ENCODE results near the gene SECISBP2L. TPM values are rescaled to one million over a fixed set of nuclear protein-coding genes. Genes with fewer than 3 reads are reported as not detected.

The SECISBP2L gene
- total and polyA plus RNA-seq, 9 of the 15 experiments (the other 6 are each of a cell fraction or from before 2014, with no cell fraction given): 0.55 to 14.1 (median 10.4) TPM

DNA sequence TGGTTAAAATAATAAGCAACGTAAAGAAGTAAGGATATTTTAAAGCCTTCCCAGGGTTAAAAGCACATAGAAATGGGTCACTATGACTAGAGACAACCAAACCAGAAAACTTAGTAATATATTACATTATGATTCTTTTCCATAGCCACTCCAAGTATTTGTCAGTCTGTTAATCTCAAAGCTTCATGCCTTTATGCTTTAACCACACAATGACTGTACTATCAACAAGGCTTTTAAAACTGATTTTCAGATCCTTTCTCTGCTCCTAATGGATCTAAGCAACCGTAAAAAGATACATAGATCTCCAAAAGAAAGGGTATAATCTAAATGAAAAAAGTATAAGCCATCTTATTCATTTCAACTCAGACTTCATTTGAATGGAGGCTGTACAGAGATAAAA is 14.4 kb downstream of the SECISBP2L start:
- BruUV-seq (replicated peaks): no TSS peak
- intact Hi-C loops (cut with micrococcal nuclease) (no loop called here), in situ Hi-C loops (cut with MboI) (no loop called here)
- no peaks in the 10 kb centered on the region for H3K9me1 ChIP-seq (ENCODE audit: control insufficient read depth, insufficient read depth, low read length)
- no peak overlapping the region for H3K4me2 ChIP-seq (ENCODE audit: insufficient read depth, low read length)
- ATAC-seq: no peak
- peaks cover 20% of the 10 kb centered on the region for H3K36me3 ChIP-seq (ENCODE audit: control insufficient read depth, insufficient read depth, low read length)
- no peaks in the 10 kb centered on the region for H3K79me2 ChIP-seq (ENCODE audit: control insufficient read depth, insufficient read depth, low read length)
- WGBS (ENCODE audit: insufficient coverage, low coverage, missing lambda C conversion rate): 88% methylated on average over 2 of the region's 2 CpGs
- no peaks in the 10 kb centered on the region; a peak in 1 of 5 replicates for H3K4me1 ChIP-seq (replicated peaks in 1 of 2; ENCODE audit: control insufficient read depth in 2 of 2, insufficient read depth in 2 of 2, low read length in 2 of 2)
- DNase-seq (ENCODE audit: extremely low read depth in 1 of 4, low spot score in 3 of 4): no peak
- CTCF ChIA-PET (ENCODE audit: low intra/inter-chr PET ratio): no interaction called here
- no peak overlapping the region for H3K4me3 ChIP-seq
- H3K9me3 ChIP-seq (replicated peaks; ENCODE audit: control insufficient read depth, insufficient read depth, low read depth, low read length): no peaks in the 10 kb centered on the region
- H2AFZ ChIP-seq (ENCODE audit: low read depth, low read length): no peak overlapping the region
- H3K9ac ChIP-seq (ENCODE audit: insufficient read depth in 1 of 2, low read depth in 2 of 2, low read length in 2 of 2): no peak overlapping the region
- no peak overlapping the region for H3K27ac ChIP-seq (ENCODE audit: extremely low read depth, low read depth, low read length)
- no peak for FAIRE-seq
- no peaks in the 10 kb centered on the region for H3K27me3 ChIP-seq (ENCODE audit: control insufficient read depth in 2 of 2, insufficient read depth in 2 of 2, low read length in 2 of 2)
- POLR2A ChIA-PET: interaction anchor here (1.2 kb wide), 1 partner anchor 14 kb away, joined by 4 read pairs; the partner anchor contains the start of gene SECISBP2L
- no peaks in the 10 kb centered on the region for H4K20me1 ChIP-seq (replicated peaks; ENCODE audit: control insufficient read depth, insufficient read depth, low read length)
- TF ChIP-seq, protein P1, sequence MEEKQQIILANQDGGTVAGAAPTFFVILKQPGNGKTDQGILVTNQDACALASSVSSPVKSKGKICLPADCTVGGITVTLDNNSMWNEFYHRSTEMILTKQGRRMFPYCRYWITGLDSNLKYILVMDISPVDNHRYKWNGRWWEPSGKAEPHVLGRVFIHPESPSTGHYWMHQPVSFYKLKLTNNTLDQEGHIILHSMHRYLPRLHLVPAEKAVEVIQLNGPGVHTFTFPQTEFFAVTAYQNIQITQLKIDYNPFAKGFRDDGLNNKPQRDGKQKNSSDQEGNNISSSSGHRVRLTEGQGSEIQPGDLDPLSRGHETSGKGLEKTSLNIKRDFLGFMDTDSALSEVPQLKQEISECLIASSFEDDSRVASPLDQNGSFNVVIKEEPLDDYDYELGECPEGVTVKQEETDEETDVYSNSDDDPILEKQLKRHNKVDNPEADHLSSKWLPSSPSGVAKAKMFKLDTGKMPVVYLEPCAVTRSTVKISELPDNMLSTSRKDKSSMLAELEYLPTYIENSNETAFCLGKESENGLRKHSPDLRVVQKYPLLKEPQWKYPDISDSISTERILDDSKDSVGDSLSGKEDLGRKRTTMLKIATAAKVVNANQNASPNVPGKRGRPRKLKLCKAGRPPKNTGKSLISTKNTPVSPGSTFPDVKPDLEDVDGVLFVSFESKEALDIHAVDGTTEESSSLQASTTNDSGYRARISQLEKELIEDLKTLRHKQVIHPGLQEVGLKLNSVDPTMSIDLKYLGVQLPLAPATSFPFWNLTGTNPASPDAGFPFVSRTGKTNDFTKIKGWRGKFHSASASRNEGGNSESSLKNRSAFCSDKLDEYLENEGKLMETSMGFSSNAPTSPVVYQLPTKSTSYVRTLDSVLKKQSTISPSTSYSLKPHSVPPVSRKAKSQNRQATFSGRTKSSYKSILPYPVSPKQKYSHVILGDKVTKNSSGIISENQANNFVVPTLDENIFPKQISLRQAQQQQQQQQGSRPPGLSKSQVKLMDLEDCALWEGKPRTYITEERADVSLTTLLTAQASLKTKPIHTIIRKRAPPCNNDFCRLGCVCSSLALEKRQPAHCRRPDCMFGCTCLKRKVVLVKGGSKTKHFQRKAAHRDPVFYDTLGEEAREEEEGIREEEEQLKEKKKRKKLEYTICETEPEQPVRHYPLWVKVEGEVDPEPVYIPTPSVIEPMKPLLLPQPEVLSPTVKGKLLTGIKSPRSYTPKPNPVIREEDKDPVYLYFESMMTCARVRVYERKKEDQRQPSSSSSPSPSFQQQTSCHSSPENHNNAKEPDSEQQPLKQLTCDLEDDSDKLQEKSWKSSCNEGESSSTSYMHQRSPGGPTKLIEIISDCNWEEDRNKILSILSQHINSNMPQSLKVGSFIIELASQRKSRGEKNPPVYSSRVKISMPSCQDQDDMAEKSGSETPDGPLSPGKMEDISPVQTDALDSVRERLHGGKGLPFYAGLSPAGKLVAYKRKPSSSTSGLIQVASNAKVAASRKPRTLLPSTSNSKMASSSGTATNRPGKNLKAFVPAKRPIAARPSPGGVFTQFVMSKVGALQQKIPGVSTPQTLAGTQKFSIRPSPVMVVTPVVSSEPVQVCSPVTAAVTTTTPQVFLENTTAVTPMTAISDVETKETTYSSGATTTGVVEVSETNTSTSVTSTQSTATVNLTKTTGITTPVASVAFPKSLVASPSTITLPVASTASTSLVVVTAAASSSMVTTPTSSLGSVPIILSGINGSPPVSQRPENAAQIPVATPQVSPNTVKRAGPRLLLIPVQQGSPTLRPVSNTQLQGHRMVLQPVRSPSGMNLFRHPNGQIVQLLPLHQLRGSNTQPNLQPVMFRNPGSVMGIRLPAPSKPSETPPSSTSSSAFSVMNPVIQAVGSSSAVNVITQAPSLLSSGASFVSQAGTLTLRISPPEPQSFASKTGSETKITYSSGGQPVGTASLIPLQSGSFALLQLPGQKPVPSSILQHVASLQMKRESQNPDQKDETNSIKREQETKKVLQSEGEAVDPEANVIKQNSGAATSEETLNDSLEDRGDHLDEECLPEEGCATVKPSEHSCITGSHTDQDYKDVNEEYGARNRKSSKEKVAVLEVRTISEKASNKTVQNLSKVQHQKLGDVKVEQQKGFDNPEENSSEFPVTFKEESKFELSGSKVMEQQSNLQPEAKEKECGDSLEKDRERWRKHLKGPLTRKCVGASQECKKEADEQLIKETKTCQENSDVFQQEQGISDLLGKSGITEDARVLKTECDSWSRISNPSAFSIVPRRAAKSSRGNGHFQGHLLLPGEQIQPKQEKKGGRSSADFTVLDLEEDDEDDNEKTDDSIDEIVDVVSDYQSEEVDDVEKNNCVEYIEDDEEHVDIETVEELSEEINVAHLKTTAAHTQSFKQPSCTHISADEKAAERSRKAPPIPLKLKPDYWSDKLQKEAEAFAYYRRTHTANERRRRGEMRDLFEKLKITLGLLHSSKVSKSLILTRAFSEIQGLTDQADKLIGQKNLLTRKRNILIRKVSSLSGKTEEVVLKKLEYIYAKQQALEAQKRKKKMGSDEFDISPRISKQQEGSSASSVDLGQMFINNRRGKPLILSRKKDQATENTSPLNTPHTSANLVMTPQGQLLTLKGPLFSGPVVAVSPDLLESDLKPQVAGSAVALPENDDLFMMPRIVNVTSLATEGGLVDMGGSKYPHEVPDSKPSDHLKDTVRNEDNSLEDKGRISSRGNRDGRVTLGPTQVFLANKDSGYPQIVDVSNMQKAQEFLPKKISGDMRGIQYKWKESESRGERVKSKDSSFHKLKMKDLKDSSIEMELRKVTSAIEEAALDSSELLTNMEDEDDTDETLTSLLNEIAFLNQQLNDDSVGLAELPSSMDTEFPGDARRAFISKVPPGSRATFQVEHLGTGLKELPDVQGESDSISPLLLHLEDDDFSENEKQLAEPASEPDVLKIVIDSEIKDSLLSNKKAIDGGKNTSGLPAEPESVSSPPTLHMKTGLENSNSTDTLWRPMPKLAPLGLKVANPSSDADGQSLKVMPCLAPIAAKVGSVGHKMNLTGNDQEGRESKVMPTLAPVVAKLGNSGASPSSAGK (IDR thresholded peaks at IDR 0.05): no peak
- TF ChIP-seq, protein P2, sequence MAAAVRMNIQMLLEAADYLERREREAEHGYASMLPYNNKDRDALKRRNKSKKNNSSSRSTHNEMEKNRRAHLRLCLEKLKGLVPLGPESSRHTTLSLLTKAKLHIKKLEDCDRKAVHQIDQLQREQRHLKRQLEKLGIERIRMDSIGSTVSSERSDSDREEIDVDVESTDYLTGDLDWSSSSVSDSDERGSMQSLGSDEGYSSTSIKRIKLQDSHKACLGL (CRISPR knock-in tag; IDR thresholded peaks at IDR 0.05; ENCODE audit: borderline replicate concordance, poor library complexity, severe bottlenecking): no peak
- no peak for TF ChIP-seq HMGN3 (IDR thresholded peaks at IDR 0.05; ENCODE audit: borderline replicate concordance, extremely low read depth, insufficient read length, low read depth, low read length)
- no peak for TF ChIP-seq NONO (IDR thresholded peaks at IDR 0.05; ENCODE audit: low read depth in 2 of 2, low read length in 1 of 2)
- TF ChIP-seq HIVEP1 (CRISPR knock-in tag; IDR thresholded peaks at IDR 0.05): no peak
- no peak for TF ChIP-seq NCOA1 (IDR thresholded peaks at IDR 0.05; ENCODE audit: low read depth)
- TF ChIP-seq KDM5B (IDR thresholded peaks at IDR 0.05; ENCODE audit: insufficient replicate concordance, low read depth, low read length): no peak
- no peak for TF ChIP-seq C11orf30 (IDR thresholded peaks at IDR 0.05; ENCODE audit: low read depth)
- no peak for TF ChIP-seq ZNF76 (CRISPR knock-in tag; IDR thresholded peaks at IDR 0.05; ENCODE audit: borderline replicate concordance)
- TF ChIP-seq NFE2 (IDR thresholded peaks at IDR 0.05; ENCODE audit: low read depth): no peak
